Measurements from ENCODE around the gene GRK7. TPM values are rescaled to one million over a fixed set of nuclear protein-coding genes. Genes with fewer than 3 reads are reported as not detected.
A peak's percentile ranks its signal among the peaks of the same experiment; 100 is the strongest.
"Not testable (repeated sequence)": the region's sequence is repeated elsewhere in the genome, so short reads cannot be mapped to it uniquely, and the experiment has no call there.

Gene GRK7
- total and polyA plus RNA-seq, 9 of the 15 experiments (the other 6 are each of a cell fraction or from before 2014, with no cell fraction given), result 0.01 to 0.08 (median 0.04) TPM; not detected in 3

DNA sequence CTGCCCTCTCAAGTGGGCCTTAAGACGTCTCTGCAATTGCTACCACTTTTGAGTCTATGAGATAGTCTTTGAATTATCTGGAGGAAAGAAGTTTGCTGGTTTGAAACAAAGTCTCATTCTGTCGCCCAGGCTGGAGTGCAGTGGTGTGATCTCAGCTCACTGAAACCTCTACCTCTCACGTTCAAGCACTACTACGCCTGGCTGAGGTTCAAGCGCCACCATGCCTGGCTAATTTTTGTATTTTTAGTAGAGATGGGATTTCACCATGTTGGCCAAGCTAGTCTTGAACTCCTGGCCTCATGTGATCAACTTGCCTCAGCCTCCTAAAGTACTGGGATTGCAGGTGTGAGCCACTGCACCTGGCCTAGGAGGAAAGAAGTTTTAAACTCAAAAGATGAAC lies 25.5 kb downstream of the GRK7 start:
- H3K27me3 ChIP-seq (ENCODE audit: control insufficient read depth in 2 of 2, insufficient read depth in 2 of 2, low read length in 2 of 2); H3K9me1 ChIP-seq (ENCODE audit: control insufficient read depth, insufficient read depth, low read length); H4K20me1 ChIP-seq (replicated peaks; ENCODE audit: control insufficient read depth, insufficient read depth, low read length); H3K9ac ChIP-seq (ENCODE audit: insufficient read depth in 1 of 2, low read depth in 2 of 2, low read length in 2 of 2); H3K4me2 ChIP-seq (ENCODE audit: insufficient read depth, low read length); DNase-seq (ENCODE audit: extremely low read depth in 1 of 4, low spot score in 3 of 4); intact Hi-C loops (cut with micrococcal nuclease); H3K36me3 ChIP-seq (ENCODE audit: control insufficient read depth, insufficient read depth, low read length); H3K4me1 ChIP-seq (replicated peaks in 1 of 2; ENCODE audit: control insufficient read depth in 2 of 2, insufficient read depth in 2 of 2, low read length in 2 of 2); ATAC-seq; H3K4me3 ChIP-seq; in situ Hi-C loops (cut with MboI); H3K27ac ChIP-seq (ENCODE audit: extremely low read depth, low read depth, low read length); H3K9me3 ChIP-seq (replicated peaks; ENCODE audit: control insufficient read depth, insufficient read depth, low read depth, low read length); BruUV-seq (replicated peaks); FAIRE-seq; CTCF ChIA-PET (ENCODE audit: low intra/inter-chr PET ratio); H3K79me2 ChIP-seq (ENCODE audit: control insufficient read depth, insufficient read depth, low read length): not testable (repeated sequence)
- peak overlapping the region; percentile 48 for H2AFZ ChIP-seq (ENCODE audit: low read depth, low read length)
- POLR2A ChIA-PET, result interaction anchor here (0.9 to 1.9 kb wide), 3 partner anchors 11 to 38 kb away, joined by 4 to 7 read pairs (median 5); no protein-coding TSS in a partner anchor
- 76% methylated on average over 5 of the region's 5 CpGs for WGBS (ENCODE audit: insufficient coverage, low coverage, missing lambda C conversion rate)

DNA sequence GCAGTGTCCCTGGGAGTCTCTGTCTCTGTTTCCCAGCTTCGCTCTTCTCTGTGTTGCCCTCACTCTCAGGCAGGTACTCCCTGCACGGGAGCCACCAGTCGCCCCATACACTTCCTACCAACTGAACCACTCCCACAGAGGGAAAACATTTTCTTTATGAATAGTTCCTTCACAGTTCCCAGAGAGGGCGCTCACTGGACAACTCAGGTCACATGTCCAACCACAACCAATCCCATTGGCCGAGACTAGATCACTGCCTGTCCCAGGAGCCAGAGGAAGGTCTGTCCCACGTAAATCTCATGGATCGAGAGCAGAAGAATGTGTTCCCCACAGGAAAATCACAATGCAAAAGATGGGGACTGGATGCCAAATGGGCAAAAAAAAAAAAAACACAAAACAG lies 26.1 kb downstream of the GRK7 start:
- Histone ChIP-seq H3K4me3 (no peak overlapping the region), H3K9me3 (replicated peaks; ENCODE audit: control insufficient read depth, insufficient read depth, low read depth, low read length) (peaks cover 2% of the 10 kb centered on the region; the same call in 1 of the 2 replicates), H3K27me3 (ENCODE audit: control insufficient read depth in 2 of 2, insufficient read depth in 2 of 2, low read length in 2 of 2) (no peaks in the 10 kb centered on the region), H3K4me1 (replicated peaks in 1 of 2; ENCODE audit: control insufficient read depth in 2 of 2, insufficient read depth in 2 of 2, low read length in 2 of 2) (peaks cover 3 to 4% of the 10 kb centered on the region in 2 experiments; a peak in 3 of 5 replicates), H3K36me3 (ENCODE audit: control insufficient read depth, insufficient read depth, low read length) (no peaks in the 10 kb centered on the region), H4K20me1 (replicated peaks; ENCODE audit: control insufficient read depth, insufficient read depth, low read length) (no peaks in the 10 kb centered on the region), H3K4me2 (ENCODE audit: insufficient read depth, low read length) (no peak overlapping the region), H3K79me2 (ENCODE audit: control insufficient read depth, insufficient read depth, low read length) (no peaks in the 10 kb centered on the region), H3K27ac (ENCODE audit: extremely low read depth, low read depth, low read length) (no peak overlapping the region), H3K9me1 (ENCODE audit: control insufficient read depth, insufficient read depth, low read length) (no peaks in the 10 kb centered on the region), H2AFZ (ENCODE audit: low read depth, low read length) (peak overlapping the region; percentile 48), H3K9ac (ENCODE audit: insufficient read depth in 1 of 2, low read depth in 2 of 2, low read length in 2 of 2) (no peak overlapping the region)
- in situ Hi-C loops (cut with MboI), result no loop called here
- no TSS peak for BruUV-seq (replicated peaks)
- WGBS (ENCODE audit: insufficient coverage, low coverage, missing lambda C conversion rate), result 65% methylated on average over 6 of the region's 7 CpGs
- intact Hi-C loops (cut with micrococcal nuclease), result no loop called here
- CTCF ChIA-PET (ENCODE audit: low intra/inter-chr PET ratio), result no interaction called here
- FAIRE-seq (peak; percentile 92), DNase-seq (ENCODE audit: extremely low read depth in 1 of 4, low spot score in 3 of 4) (peak; percentile 61 to 86 (median 77)), ATAC-seq (peak; percentile 91)
- POLR2A ChIA-PET, result interaction anchor here (0.9 to 2.1 kb wide), 3 partner anchors 11 to 20 kb away, joined by 3 to 6 read pairs (median 5); no protein-coding TSS in a partner anchor
- TF ChIP-seq, protein P1, sequence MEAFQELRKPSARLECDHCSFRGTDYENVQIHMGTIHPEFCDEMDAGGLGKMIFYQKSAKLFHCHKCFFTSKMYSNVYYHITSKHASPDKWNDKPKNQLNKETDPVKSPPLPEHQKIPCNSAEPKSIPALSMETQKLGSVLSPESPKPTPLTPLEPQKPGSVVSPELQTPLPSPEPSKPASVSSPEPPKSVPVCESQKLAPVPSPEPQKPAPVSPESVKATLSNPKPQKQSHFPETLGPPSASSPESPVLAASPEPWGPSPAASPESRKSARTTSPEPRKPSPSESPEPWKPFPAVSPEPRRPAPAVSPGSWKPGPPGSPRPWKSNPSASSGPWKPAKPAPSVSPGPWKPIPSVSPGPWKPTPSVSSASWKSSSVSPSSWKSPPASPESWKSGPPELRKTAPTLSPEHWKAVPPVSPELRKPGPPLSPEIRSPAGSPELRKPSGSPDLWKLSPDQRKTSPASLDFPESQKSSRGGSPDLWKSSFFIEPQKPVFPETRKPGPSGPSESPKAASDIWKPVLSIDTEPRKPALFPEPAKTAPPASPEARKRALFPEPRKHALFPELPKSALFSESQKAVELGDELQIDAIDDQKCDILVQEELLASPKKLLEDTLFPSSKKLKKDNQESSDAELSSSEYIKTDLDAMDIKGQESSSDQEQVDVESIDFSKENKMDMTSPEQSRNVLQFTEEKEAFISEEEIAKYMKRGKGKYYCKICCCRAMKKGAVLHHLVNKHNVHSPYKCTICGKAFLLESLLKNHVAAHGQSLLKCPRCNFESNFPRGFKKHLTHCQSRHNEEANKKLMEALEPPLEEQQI (IDR thresholded peaks at IDR 0.05), result peak; percentile 79
- TF ChIP-seq, protein P2, sequence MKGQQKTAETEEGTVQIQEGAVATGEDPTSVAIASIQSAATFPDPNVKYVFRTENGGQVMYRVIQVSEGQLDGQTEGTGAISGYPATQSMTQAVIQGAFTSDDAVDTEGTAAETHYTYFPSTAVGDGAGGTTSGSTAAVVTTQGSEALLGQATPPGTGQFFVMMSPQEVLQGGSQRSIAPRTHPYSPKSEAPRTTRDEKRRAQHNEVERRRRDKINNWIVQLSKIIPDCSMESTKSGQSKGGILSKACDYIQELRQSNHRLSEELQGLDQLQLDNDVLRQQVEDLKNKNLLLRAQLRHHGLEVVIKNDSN (CRISPR knock-in tag; IDR thresholded peaks at IDR 0.05), result peak; percentile 92
- TF ChIP-seq TOE1 (IDR thresholded peaks at IDR 0.05; ENCODE audit: borderline replicate concordance) (no peak), TOE1 (CRISPR knock-in tag; IDR thresholded peaks at IDR 0.05; ENCODE audit: borderline replicate concordance, low read depth) (no peak)
- TF ChIP-seq, protein P3, sequence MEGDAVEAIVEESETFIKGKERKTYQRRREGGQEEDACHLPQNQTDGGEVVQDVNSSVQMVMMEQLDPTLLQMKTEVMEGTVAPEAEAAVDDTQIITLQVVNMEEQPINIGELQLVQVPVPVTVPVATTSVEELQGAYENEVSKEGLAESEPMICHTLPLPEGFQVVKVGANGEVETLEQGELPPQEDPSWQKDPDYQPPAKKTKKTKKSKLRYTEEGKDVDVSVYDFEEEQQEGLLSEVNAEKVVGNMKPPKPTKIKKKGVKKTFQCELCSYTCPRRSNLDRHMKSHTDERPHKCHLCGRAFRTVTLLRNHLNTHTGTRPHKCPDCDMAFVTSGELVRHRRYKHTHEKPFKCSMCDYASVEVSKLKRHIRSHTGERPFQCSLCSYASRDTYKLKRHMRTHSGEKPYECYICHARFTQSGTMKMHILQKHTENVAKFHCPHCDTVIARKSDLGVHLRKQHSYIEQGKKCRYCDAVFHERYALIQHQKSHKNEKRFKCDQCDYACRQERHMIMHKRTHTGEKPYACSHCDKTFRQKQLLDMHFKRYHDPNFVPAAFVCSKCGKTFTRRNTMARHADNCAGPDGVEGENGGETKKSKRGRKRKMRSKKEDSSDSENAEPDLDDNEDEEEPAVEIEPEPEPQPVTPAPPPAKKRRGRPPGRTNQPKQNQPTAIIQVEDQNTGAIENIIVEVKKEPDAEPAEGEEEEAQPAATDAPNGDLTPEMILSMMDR (IDR thresholded peaks at IDR 0.05 in 2 of 3, conservative IDR thresholded peaks at IDR 0.05 in 1 of 3; ENCODE audit: insufficient read depth in 2 of 3, low read depth in 1 of 3, low read length in 3 of 3), result peak; percentile 9 to 43 (median 19); a peak in 2 of 6 replicates
- TF ChIP-seq, protein P4, sequence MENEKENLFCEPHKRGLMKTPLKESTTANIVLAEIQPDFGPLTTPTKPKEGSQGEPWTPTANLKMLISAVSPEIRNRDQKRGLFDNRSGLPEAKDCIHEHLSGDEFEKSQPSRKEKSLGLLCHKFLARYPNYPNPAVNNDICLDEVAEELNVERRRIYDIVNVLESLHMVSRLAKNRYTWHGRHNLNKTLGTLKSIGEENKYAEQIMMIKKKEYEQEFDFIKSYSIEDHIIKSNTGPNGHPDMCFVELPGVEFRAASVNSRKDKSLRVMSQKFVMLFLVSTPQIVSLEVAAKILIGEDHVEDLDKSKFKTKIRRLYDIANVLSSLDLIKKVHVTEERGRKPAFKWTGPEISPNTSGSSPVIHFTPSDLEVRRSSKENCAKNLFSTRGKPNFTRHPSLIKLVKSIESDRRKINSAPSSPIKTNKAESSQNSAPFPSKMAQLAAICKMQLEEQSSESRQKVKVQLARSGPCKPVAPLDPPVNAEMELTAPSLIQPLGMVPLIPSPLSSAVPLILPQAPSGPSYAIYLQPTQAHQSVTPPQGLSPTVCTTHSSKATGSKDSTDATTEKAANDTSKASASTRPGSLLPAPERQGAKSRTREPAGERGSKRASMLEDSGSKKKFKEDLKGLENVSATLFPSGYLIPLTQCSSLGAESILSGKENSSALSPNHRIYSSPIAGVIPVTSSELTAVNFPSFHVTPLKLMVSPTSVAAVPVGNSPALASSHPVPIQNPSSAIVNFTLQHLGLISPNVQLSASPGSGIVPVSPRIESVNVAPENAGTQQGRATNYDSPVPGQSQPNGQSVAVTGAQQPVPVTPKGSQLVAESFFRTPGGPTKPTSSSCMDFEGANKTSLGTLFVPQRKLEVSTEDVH (IDR thresholded peaks at IDR 0.05; ENCODE audit: low read depth, partially characterized antibody), result no peak

Data from K562 (cell line).